HL-60 (cell line): ENCODE data around the gene CNOT9.

ENCODE experiments used
- DNase-seq, 2 experiments: peaks; one replicate each; pipeline ENCODE4 v3.0.0-alpha.2; 2010 to 2020; ENCODE audit warnings: low read depth in 1 of 2, low spot score in 1 of 2
- H3K27ac ChIP-seq: fragments of 250-450 bp; sonication (Bioruptor Pico); replicated peaks from 2 replicates; pipeline ENCODE4 v1.5.1; 2020; ENCODE audit warnings: mild to moderate bottlenecking, moderate library complexity
- H3K27me3 ChIP-seq: fragments of 250-450 bp; sonication (Bioruptor Pico); 2 replicates; pipeline ENCODE4 v1.5.1; 2021; ENCODE audit warnings: mild to moderate bottlenecking, moderate library complexity; ENCODE audit not compliant: insufficient read depth, poor library complexity, severe bottlenecking
- H3K4me3 ChIP-seq: replicated peaks from 2 replicates; pipeline ENCODE4 v1.5.1; 2011; ENCODE audit warnings: mild to moderate bottlenecking, control low read depth, low read length; ENCODE audit not compliant: insufficient read depth
- GABPA ChIP-seq: IDR thresholded peaks from 2 replicates; pipeline ENCODE4 v1.6.1; 2012; ENCODE audit warnings: low read depth
- POLR2AphosphoS5 ChIP-seq: IDR thresholded peaks from 2 replicates; pipeline ENCODE4 v1.6.1; 2012; ENCODE audit warnings: low read depth
- SPI1 ChIP-seq: IDR thresholded peaks from 2 replicates; pipeline ENCODE4 v1.6.1; 2012; ENCODE audit warnings: low read depth, mild to moderate bottlenecking, borderline replicate concordance
- TF ChIP-seq, protein P1 (sequence below): IDR thresholded peaks from 2 replicates; pipeline ENCODE4 v1.6.1; 2012; ENCODE audit warnings: low read depth; ENCODE audit not compliant: insufficient replicate concordance
- TF ChIP-seq, protein P2 (sequence below): IDR thresholded peaks from one replicate; pipeline ENCODE4 v1.5.1; 2011; ENCODE audit warnings: low read length, control low read depth, inconsistent platforms; ENCODE audit not compliant: insufficient read depth

Gene CNOT9

DNA sequence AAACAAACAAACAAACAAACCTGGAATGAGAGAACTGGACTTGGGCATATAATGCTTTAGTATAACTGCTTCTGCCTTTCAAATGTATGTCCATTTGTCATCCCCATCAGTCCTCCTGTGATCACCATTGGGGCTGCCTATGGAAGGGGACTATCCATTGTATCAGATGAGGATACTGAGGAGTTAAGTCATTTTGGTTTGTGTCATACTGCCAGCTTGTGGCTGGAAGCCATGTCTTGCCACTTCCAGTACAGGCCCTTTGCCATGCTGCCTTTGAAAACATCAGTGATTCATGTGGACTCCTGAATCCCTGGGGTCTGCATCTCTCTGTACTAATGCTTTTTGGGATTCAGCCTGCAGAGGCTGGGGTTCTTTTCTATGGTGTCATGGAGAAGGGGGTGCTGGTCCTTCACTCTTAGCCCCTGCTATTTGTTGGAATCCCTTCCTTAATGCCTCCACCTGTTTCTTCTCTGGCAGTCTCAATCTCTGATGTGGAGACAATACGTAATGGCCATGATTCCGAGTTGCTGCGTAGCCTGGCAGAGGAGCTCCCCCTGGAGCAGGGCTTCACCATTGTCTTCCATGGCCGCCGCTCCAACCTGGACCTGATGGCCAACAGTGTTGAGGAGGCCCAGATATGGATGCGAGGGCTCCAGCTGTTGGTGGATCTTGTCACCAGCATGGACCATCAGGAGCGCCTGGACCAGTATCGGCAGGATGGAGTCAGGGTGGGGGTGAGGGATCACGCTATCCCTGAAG lies 49.6 kb downstream of the CNOT9 start:
- TF ChIP-seq GABPA: no peak
- TF ChIP-seq, protein P1, sequence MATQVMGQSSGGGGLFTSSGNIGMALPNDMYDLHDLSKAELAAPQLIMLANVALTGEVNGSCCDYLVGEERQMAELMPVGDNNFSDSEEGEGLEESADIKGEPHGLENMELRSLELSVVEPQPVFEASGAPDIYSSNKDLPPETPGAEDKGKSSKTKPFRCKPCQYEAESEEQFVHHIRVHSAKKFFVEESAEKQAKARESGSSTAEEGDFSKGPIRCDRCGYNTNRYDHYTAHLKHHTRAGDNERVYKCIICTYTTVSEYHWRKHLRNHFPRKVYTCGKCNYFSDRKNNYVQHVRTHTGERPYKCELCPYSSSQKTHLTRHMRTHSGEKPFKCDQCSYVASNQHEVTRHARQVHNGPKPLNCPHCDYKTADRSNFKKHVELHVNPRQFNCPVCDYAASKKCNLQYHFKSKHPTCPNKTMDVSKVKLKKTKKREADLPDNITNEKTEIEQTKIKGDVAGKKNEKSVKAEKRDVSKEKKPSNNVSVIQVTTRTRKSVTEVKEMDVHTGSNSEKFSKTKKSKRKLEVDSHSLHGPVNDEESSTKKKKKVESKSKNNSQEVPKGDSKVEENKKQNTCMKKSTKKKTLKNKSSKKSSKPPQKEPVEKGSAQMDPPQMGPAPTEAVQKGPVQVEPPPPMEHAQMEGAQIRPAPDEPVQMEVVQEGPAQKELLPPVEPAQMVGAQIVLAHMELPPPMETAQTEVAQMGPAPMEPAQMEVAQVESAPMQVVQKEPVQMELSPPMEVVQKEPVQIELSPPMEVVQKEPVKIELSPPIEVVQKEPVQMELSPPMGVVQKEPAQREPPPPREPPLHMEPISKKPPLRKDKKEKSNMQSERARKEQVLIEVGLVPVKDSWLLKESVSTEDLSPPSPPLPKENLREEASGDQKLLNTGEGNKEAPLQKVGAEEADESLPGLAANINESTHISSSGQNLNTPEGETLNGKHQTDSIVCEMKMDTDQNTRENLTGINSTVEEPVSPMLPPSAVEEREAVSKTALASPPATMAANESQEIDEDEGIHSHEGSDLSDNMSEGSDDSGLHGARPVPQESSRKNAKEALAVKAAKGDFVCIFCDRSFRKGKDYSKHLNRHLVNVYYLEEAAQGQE: no peak
- TF ChIP-seq SPI1: no peak
- TF ChIP-seq POLR2AphosphoS5: no peak
- TF ChIP-seq, protein P2, sequence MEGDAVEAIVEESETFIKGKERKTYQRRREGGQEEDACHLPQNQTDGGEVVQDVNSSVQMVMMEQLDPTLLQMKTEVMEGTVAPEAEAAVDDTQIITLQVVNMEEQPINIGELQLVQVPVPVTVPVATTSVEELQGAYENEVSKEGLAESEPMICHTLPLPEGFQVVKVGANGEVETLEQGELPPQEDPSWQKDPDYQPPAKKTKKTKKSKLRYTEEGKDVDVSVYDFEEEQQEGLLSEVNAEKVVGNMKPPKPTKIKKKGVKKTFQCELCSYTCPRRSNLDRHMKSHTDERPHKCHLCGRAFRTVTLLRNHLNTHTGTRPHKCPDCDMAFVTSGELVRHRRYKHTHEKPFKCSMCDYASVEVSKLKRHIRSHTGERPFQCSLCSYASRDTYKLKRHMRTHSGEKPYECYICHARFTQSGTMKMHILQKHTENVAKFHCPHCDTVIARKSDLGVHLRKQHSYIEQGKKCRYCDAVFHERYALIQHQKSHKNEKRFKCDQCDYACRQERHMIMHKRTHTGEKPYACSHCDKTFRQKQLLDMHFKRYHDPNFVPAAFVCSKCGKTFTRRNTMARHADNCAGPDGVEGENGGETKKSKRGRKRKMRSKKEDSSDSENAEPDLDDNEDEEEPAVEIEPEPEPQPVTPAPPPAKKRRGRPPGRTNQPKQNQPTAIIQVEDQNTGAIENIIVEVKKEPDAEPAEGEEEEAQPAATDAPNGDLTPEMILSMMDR: no peak
- Histone ChIP-seq H3K4me3 (no peak overlapping the region), H3K27me3 (no peaks in the 10 kb centered on the region), H3K27ac (no peak overlapping the region)
- no peak for DNase-seq

DNA sequence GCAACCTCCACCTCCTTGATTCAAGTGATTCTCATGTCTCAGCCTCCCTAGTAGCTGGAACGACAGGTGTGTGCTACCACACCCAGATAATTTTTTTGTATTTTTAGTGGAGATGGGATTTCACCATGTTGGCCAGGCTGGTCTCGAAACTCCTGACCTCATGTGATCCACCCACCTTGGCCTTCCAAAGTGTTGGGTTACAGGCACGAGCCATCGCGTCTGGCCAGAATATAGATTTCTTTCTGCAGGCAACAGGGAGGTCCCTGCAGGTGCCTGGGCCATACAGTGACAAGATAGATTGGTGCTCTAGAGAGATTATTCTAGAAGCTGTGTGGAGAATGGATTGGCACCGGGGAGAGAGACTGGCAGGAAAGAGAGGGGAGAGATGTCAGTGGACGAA lies 52.4 kb downstream of the CNOT9 start:
- no peaks in the 10 kb centered on the region for H3K27me3 ChIP-seq
- no peak for DNase-seq
- no peak overlapping the region for H3K4me3 ChIP-seq
- no peak overlapping the region for H3K27ac ChIP-seq
- TF ChIP-seq, protein P2: no peak
- TF ChIP-seq POLR2AphosphoS5: no peak
- no peak for TF ChIP-seq GABPA
- no peak for TF ChIP-seq SPI1
- TF ChIP-seq, protein P1: no peak

DNA sequence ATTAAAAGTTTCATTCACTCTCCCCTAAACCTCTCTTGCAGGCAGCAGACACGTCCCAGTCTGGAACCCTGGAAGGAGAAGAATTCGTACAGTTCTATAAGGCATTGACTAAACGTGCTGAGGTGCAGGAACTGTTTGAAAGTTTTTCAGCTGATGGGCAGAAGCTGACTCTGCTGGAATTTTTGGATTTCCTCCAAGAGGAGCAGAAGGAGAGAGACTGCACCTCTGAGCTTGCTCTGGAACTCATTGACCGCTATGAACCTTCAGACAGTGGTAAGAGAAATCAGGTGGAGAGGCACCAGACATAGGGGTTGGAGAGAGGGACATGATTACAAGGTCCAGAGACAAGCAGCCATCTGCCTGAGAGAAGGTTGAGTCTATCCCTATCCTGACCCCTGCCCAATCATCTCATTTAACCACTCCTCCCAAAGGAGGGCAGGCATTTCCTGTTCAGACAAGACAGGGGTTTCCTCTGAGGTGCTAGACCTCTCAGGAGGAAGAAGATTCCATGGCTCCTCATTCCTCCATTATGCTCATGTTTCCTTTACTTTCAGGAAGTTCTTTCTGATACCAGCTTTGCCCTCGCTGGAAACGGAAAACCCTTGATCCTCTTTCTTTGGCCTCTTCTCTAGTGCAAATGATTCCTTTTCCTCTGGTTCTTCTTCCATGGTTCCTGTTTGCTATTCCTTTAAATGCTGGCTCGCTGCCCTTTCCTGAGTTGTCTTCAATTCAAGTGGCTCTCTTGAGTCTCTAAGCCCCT lies 54.1 kb downstream of the CNOT9 start:
- TF ChIP-seq, protein P1: no peak
- Histone ChIP-seq H3K27ac (no peak overlapping the region), H3K27me3 (no peaks in the 10 kb centered on the region), H3K4me3 (no peak overlapping the region)
- DNase-seq: no peak
